SU-DHL-6 (cell line): ENCODE results near the gene ZNF770.
"Not testable (repeated sequence)": the region's sequence is repeated elsewhere in the genome, so short reads cannot be mapped to it uniquely, and the experiment has no call there.

Source experiments
- H2AFZ ChIP-seq: fragments of 200-600 bp; sonication (generic); 2 replicates; pipeline ENCODE4 v1.6.1; 2014; ENCODE audit warnings: low read depth, mild to moderate bottlenecking, moderate library complexity, mixed read lengths, antibody characterized with exemption, low read length; ENCODE audit not compliant: severe bottlenecking
- H3F3A ChIP-seq: fragments of 200-600 bp; shearing (Covaris generic); 2 replicates; pipeline ENCODE4 v1.6.0; 2016; ENCODE audit warnings: antibody characterized with exemption, mild to moderate bottlenecking; ENCODE audit not compliant: insufficient read depth
- H3K27ac ChIP-seq: fragments of 200-600 bp; sonication (generic); 2 replicates; pipeline ENCODE4 v1.5.1; 2016; ENCODE audit warnings: low read depth, mild to moderate bottlenecking, low read length, moderate library complexity, mixed read lengths
- H3K27me3 ChIP-seq: fragments of 200-600 bp; sonication (generic), shearing (Covaris generic); 2 replicates; pipeline ENCODE4 v1.6.0; 2014; ENCODE audit warnings: mild to moderate bottlenecking, low read length
- H3K36me3 ChIP-seq: fragments of 200-600 bp; sonication (generic); 2 replicates; pipeline ENCODE4 v1.6.1; 2014; ENCODE audit warnings: mild to moderate bottlenecking, low read length, mixed read lengths
- H3K4me2 ChIP-seq: fragments of 300-600, 200-600 bp; shearing (Covaris generic), sonication (generic); 2 replicates; pipeline ENCODE4 v1.6.0; 2014; ENCODE audit warnings: low read length, low read depth, mild to moderate bottlenecking; ENCODE audit not compliant: poor library complexity, severe bottlenecking
- H3K4me3 ChIP-seq: fragments of 200-600 bp; sonication (generic); 2 replicates; pipeline ENCODE4 v1.5.1; 2014; ENCODE audit warnings: antibody characterized with exemption, low read length, mild to moderate bottlenecking, mixed read lengths; ENCODE audit not compliant: insufficient read depth, poor library complexity, severe bottlenecking
- H3K79me2 ChIP-seq: fragments of 200-600 bp; sonication (generic); 2 replicates; pipeline ENCODE4 v1.6.1; 2014; ENCODE audit warnings: mild to moderate bottlenecking, low read length, moderate library complexity; ENCODE audit not compliant: insufficient read depth
- H3K9ac ChIP-seq: fragments of 200-600 bp; sonication (generic); 2 replicates; pipeline ENCODE4 v1.7.0; 2014; ENCODE audit warnings: mild to moderate bottlenecking, low read length
- H3K9me2 ChIP-seq: fragments of 200-600 bp; sonication (generic); replicated peaks from 2 replicates; pipeline ENCODE4 v1.6.1; 2014; ENCODE audit warnings: low read length; ENCODE audit not compliant: insufficient read depth
- H3K9me3 ChIP-seq: fragments of 200-600 bp; sonication (generic); 2 replicates; pipeline ENCODE4 v1.6.1; 2014; ENCODE audit warnings: low read length, mixed read lengths; ENCODE audit not compliant: insufficient read depth
- H4K20me1 ChIP-seq: fragments of 200-600 bp; sonication (generic); 2 replicates; pipeline ENCODE4 v1.6.1; 2014; ENCODE audit warnings: low read depth, mild to moderate bottlenecking, antibody characterized with exemption, low read length, moderate library complexity, mixed read lengths
- EZH2phosphoT487 ChIP-seq: fragments of 200-600 bp; sonication (generic), shearing (Covaris generic); conservative IDR thresholded peaks from 2 replicates; pipeline ENCODE4 v1.6.1; 2018; ENCODE audit warnings: mild to moderate bottlenecking, antibody characterized with exemption, low read length, moderate library complexity, mixed read lengths
- TF ChIP-seq, protein P1 (sequence below): fragments of 200-600 bp; sonication (generic); IDR thresholded peaks from one replicate; pipeline ENCODE4 v1.5.1; 2017; ENCODE audit warnings: antibody characterized with exemption, mild to moderate bottlenecking, low read length, moderate library complexity; ENCODE audit not compliant: insufficient read depth, poor library complexity, severe bottlenecking

ZNF770 gene

DNA sequence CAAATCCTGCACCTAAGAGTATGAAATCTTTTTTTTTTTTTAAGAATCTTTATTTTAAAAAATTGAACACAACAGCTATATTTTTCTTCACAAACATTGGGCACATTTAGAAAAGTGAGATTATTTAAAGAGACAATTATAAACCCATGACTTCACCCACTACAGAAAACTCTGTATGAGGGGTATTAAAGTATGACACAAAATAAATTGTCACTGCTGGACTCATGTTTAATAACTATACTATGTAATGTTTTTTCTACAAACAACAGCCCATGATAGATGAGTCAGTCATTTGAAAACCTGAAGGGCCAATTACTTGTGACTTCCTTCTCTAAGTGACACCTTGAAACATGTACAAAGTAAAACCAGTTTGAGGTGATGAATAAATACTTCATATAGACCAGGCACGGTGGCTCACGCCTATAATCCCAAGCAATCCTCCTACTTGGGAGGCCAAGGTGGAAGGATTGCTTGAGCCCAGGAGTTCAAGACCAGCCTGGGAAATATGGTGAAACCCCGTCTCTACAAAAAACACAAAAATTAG is 54.6 kb downstream of the ZNF770 start:
- Histone ChIP-seq H3K9me2 (no peaks in the 10 kb centered on the region), H3K36me3 (peaks cover 48% of the 10 kb centered on the region), H3F3A (no peaks in the 10 kb centered on the region), H3K9me3 (no peaks in the 10 kb centered on the region), H3K27ac (no peak overlapping the region), H3K27me3 (no peaks in the 10 kb centered on the region), H4K20me1 (no peaks in the 10 kb centered on the region), H3K4me2 (no peak overlapping the region), H2AFZ (no peak overlapping the region), H3K79me2 (no peaks in the 10 kb centered on the region), H3K9ac (no peak overlapping the region), H3K4me3 (no peak overlapping the region)
- TF ChIP-seq, protein P1, sequence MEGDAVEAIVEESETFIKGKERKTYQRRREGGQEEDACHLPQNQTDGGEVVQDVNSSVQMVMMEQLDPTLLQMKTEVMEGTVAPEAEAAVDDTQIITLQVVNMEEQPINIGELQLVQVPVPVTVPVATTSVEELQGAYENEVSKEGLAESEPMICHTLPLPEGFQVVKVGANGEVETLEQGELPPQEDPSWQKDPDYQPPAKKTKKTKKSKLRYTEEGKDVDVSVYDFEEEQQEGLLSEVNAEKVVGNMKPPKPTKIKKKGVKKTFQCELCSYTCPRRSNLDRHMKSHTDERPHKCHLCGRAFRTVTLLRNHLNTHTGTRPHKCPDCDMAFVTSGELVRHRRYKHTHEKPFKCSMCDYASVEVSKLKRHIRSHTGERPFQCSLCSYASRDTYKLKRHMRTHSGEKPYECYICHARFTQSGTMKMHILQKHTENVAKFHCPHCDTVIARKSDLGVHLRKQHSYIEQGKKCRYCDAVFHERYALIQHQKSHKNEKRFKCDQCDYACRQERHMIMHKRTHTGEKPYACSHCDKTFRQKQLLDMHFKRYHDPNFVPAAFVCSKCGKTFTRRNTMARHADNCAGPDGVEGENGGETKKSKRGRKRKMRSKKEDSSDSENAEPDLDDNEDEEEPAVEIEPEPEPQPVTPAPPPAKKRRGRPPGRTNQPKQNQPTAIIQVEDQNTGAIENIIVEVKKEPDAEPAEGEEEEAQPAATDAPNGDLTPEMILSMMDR, result no peak
- TF ChIP-seq EZH2phosphoT487, result no peak

DNA sequence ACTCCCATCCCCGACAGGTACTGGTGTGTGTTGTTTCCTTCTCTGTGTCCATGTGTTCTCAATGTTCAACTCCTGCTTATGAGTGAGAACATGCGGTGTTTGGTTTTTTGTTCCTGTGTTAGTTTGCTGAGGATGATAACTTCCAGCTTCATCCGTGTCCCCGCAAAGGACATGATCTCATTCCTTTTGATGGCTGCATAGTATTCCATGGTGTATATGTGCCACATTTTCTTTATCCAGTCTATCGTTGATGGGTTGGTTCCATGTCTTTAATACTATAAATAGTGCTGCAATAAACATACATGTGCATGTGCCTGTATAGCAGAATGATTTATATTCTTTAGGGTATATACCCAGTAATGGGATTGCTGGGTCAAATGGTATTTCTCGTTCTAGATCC is 59.7 kb downstream of the ZNF770 start:
- not testable (repeated sequence) for H3K9me3 ChIP-seq, H3K27me3 ChIP-seq, H4K20me1 ChIP-seq, H2AFZ ChIP-seq, H3K9me2 ChIP-seq, H3F3A ChIP-seq, H3K4me3 ChIP-seq, H3K79me2 ChIP-seq, H3K27ac ChIP-seq, H3K9ac ChIP-seq, H3K4me2 ChIP-seq
- peaks cover 42% of the 10 kb centered on the region for H3K36me3 ChIP-seq
